ENCODE data around the gene LIN9.
"Not testable (repeated sequence)": the region's sequence is repeated elsewhere in the genome, so short reads cannot be mapped to it uniquely, and the experiment has no call there.

The LIN9 gene

GRCh38 chr1:226211181-226211821 is 97.7 kb downstream of the LIN9 start:
- no peak for DNase-seq (ENCODE audit: low spot score)

GRCh38 chr1:226210571-226211176 is 98.3 kb downstream of the LIN9 start:
- no peak for DNase-seq (ENCODE audit: low spot score)

- DNase-seq (ENCODE audit: low spot score) = no peak
Measured at GRCh38 chr1:226209307-226210059, 99.5 kb downstream of the LIN9 start.

GRCh38 chr1:226207048-226207447 is 101.9 kb downstream of the LIN9 start:
- no peak for DNase-seq (ENCODE audit: low spot score)

GRCh38 chr1:226204198-226204597 is 104.8 kb downstream of the LIN9 start:
- DNase-seq (ENCODE audit: low spot score) = no peak

- no peak for DNase-seq (ENCODE audit: low spot score)
Measured at GRCh38 chr1:226203655-226204054, 105.3 kb downstream of the LIN9 start.

- no peak for DNase-seq (ENCODE audit: low spot score)
Measured at GRCh38 chr1:226203240-226203639, 105.7 kb downstream of the LIN9 start.

GRCh38 chr1:226202666-226203065 is 106.3 kb downstream of the LIN9 start:
- DNase-seq (ENCODE audit: low spot score) = not testable (repeated sequence)

- DNase-seq (ENCODE audit: low spot score) = no peak
Measured at GRCh38 chr1:226202246-226202645, 106.7 kb downstream of the LIN9 start.

- DNase-seq (ENCODE audit: low spot score) = no peak
Measured at GRCh38 chr1:226201029-226201593, 107.9 kb downstream of the LIN9 start.

- DNase-seq (ENCODE audit: low spot score) = no peak
Measured at GRCh38 chr1:226199971-226200370, 109.0 kb downstream of the LIN9 start.

GRCh38 chr1:226195144-226195543 is 113.8 kb downstream of the LIN9 start:
- DNase-seq (ENCODE audit: low spot score) = no peak

GRCh38 chr1:226187380-226187779 is 121.6 kb downstream of the LIN9 start:
- DNase-seq (ENCODE audit: low spot score) = no peak

- DNase-seq (ENCODE audit: low spot score) = no peak
Measured at GRCh38 chr1:226187019-226187322, 122.0 kb downstream of the LIN9 start.

GRCh38 chr1:226186124-226187018 is 122.6 kb downstream of the LIN9 start, which contains the start of gene ACBD3:
Gene ACBD3, minus strand, starts transcription at chr1:226186741. Its CDS starts 66 bp downstream, at chr1:226186675.
- peak; percentile 93 for DNase-seq (ENCODE audit: low spot score)

GRCh38 chr1:226185141-226186036 is 123.6 kb downstream of the LIN9 start:
- DNase-seq (ENCODE audit: low spot score) = no peak

GRCh38 chr1:226181996-226182714 is 126.8 kb downstream of the LIN9 start:
- no peak for DNase-seq (ENCODE audit: low spot score)

Measured in left forelimb (tissue), 1 donor.